Pons (tissue), 1 donor: ENCODE measurements around the gene SYVN1.

Experiments
- DNase-seq: peaks from one replicate; pipeline ENCODE4 v3.0.0-alpha.2; 2016; ENCODE audit warnings: low spot score

Gene SYVN1

DNA sequence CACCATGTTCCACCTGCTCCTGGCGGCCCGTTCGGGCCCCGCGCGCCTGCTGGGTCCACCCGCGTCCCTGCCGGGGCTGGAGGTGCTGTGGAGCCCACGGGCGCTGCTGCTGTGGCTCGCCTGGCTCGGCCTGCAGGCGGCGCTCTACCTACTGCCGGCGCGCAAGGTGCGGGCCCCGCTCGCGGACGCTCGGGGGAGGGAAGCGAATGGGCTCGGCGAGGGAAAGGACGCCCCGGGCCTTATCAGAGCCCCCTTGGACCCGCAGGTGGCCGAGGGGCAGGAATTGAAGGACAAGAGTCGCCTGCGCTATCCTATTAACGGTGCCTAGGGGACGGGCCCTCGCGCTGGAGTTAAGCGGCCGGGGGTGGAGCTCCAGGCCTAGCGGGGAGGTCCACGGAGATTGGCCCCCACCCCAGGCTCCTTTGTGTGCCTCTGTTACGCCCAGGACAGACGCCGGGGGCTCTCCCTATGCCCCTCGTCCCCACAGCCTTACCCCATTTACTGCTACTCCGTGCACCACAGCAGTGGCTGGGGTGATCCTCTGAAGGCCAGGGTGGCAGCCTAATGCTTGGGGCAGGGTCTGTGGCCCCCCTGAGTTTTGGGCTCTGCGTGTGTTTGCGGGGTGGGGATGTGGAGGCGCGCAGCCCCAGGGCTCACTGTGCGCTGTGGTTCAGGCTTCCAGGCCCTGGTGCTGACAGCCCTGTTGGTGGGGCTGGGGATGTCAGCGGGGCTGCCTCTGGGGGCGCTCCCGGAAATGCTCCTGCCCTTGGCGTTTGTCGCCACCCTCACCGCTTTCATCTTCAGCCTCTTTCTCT lies 21.6 kb downstream of the SYVN1 start:
- DNase-seq, result no peak

DNA sequence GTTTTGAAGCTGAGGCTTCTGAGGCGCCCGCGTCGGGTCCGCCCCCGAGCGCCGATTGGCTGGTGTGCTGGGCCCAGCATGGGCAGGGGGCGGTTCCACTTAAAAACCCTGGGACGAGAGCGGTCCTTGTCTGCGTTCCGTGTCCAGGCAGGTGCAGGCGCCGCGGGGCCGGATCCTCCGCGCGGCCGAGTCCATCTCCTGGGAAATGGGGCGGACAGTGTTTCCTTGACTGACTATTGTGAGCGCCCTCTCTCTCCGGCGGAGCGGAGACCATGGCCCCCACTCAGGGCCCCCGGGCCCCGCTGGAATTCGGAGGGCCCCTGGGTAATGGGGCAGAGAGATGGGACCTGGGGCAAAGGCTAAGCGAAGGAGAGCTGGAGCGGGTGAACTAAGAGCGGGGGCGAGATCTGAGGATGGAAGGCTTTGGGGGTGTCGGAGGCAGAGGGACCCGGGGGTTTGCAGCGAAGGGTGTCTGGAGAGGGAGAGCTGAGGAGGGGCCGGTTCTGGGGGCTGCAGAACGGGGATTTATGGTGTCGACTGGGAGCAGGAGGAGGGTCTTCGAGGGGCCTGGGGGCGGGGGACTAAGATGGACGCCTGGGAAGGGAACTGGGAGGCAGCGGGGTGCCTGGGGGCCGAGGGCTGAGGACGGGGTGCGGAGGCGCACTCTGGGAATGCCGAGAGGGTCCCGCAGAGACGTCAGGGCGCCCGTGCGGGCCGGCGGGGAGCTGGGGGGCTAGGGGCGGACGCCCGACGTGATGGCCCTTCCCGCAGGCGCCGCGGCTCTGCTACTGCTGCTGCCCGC lies 22.4 kb downstream of the SYVN1 start, which contains the start of gene TM7SF2:
Gene TM7SF2, plus strand, starts transcription at position 129 of the 802 bp plus-strand sequence. Its CDS starts 144 bp downstream, at position 273.
- DNase-seq, result peak; percentile 97

DNA sequence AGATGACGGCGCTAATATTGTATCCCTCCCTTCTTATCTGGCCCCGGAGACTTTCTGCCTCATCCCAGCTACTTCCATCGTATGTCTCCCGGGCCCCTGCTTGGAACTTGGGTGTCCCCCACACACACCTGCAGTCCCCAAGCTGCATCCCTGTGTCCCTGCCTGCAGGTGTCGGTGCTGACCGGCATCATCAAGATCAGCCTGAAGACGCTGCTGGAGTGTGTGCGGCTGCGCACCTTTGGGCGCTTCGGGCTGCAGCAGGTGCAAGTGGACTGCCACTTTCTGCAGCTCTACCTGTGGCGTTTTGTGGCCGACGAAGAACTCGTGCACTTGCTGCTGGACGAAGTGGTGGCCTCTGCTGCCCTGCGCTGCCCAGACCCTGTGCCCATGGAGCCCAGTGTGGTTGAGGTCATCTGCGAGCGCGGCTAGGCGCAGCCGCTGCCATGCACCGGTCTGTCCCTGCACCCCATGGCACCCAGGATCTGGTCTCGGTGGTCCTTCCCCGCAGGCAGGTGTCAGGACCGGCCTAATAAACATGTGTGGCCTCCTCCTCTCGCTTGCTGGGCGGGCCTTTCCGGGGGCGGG lies 23.1 kb downstream of the SYVN1 start:
- no peak for DNase-seq

DNA sequence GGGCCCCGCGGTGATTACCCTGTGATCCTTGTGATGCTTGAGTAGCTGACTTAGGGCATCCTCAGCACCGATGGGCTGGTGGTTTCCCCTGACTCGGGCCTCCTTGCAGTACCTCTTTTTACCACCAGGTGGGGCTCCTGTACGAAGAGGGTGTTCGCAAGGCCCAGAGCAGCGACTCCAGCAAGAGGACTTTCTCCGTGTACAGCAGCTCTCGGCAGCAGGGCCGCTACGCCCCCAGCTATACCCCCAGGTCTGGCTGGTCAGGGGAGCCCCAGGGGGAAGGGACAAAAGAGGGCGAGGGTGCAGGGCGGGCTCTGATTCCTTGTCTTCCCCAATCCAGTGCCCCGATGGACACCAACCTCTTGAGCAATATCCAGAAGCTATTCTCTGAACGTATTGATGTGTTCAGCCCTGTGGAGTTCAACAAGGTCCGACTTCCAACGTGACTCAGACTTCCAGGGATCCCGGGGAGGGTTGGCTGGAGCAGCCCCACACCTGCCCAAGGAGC lies 23.9 kb downstream of the SYVN1 start:
- peak; percentile 84 for DNase-seq

DNA sequence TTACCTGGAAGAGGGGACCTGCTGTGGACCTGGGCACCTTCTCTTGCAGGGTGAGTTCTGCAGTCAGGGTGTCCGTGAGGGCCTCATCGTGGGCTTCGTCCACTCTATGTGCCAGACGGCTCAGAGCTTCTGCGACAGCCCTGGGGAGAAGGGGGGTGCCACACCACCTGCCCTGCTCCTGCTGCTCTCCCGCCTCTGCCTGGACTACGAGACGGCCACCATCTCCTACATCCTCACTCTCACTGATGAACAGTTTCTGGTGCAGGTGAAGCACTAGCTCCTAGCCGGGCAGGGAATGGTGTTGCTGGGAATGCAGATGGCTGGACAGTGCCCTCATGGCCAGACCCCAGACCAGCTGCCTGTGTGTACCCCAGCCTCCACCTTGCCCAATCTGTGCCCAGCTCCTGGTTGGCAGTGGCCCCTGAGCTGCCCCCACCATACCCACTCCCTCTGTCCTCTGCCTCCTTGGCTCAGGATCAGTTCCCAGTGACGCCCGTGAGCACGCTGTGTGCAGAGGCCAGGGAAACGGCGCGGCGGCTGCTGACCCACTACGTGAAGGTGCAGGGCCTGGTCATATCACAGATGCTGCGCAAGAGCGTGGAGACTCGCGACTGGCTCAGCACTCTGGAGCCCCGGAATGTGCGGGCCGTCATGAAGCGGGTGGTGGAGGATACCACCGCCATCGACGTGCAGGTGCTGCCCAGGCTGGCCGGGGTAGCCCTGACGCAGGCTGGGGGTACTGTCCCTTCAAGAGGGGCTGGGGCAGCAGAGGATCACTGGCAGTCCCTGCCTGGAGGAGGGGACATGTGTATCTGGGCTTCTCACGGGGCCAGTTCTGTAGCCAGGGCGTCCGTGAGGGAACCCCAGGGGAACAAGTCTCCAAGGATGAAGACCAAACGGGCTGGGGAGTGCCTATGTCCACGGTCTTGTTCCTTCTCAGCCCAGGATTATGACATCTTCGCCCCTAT lies 24.8 kb downstream of the SYVN1 start:
- no peak for DNase-seq

DNA sequence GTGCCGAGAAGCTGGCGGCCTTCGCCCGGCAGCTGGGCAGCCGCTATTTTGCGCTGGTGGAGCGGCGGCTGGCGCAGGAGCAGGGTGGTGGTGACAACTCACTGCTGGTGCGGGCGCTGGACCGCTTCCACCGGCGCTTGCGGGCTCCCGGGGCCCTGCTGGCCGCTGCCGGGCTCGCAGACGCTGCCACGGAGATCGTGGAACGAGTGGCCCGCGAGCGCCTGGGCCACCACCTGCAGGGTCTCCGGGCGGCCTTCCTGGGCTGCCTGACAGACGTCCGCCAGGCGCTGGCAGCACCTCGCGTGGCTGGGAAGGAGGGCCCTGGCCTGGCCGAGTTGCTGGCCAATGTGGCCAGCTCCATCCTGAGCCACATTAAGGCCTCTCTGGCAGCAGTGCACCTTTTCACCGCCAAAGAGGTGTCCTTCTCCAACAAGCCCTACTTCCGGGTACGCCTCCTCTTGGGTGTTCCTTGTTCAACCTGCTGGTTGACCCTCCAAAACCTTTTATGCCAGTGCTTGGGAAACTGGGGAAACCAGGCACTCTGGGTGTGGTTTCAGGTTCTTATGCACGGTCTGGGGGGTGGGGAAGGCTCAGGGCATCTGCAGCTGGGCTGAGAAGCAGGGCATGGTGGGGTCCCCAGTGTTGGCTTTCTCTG lies 25.7 kb downstream of the SYVN1 start:
- no peak for DNase-seq

DNA sequence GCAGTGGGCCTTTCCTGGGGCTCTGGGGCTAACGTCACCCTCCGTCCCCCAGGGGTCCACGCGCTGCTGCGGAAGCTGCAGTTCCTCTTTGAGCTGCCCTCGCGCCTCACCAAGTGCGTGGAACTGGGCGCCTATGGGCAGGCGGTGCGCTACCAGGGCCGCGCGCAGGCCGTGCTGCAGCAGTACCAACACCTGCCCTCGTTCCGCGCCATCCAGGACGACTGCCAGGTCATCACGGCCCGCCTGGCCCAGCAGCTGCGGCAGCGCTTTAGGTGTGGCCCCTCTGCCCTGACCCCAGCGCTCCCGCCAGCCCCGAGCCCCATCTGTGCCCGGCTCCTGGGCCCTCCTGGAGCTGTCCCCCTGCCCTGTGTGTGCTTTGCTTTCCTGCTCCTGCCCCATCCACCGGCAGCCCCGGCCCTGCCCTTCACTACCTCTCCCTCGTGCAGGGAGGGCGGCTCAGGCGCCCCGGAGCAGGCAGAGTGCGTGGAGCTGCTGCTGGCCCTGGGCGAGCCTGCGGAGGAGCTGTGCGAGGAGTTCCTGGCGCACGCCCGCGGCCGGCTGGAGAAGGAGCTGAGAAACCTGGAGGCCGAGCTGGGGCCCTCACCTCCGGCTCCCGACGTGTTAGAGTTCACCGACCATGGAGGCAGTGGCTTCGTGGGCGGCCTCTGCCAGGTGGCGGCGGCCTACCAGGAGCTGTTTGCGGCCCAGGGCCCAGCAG lies 26.4 kb downstream of the SYVN1 start:
- no peak for DNase-seq

DNA sequence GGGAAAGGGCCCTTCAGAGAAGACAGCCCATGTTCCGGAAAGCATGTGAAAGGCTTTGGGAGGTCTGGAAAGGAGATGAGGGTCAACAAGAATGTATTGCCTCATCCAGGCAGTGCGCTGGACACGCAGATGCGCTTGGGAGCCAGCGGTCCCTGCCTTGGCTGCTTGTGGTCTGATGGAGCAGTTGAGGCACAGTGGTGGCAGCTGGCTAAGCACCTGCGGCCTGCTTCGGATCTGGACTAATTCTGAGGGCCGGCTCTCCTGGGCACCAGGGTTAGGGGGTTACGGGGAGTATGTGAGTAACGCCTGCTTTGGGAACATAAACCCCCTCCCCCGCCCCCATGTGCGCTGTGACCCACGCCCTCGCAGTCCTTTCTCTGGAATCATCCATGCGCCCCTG lies 27.2 kb downstream of the SYVN1 start:
- no peak for DNase-seq

DNA sequence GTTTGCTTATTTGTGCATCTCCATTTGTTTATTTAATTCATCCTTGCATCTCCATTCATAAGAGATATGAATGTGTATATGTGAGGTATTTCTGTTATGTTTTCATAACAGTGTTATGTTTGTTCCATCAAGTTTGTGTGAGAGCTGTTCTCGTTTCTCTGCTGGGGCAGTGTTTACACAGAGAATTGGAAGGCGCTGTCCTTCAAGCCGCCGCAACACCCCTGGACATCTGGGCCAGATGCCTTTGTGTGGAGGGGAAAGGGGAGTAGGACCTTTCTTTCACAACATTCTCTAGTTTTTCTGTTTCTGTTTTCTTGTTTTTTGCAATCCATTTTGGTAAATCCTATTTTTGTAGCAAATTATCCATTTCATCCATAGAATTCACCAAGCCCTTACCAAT lies 29.7 kb downstream of the SYVN1 start:
- peak; percentile 59 for DNase-seq

DNA sequence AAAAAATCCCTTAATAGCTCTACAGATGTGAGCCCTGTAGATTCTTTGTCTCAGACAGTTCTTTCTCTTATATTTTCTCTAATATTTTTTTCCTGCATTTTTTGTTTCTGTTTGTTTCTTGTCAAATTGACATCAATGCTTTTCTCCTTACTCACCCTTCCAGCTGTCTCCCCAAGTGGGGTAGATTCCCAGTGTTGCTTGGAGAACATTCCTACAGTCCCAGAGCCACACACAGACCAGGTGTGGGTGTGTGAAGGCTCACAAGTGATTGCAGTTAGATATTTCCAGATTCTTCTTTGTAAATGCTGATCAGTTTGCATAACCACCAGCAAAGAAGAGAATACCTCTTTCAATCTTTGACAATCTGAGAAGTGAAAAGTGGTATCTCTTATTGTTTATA lies 30.8 kb downstream of the SYVN1 start:
- no peak for DNase-seq

DNA sequence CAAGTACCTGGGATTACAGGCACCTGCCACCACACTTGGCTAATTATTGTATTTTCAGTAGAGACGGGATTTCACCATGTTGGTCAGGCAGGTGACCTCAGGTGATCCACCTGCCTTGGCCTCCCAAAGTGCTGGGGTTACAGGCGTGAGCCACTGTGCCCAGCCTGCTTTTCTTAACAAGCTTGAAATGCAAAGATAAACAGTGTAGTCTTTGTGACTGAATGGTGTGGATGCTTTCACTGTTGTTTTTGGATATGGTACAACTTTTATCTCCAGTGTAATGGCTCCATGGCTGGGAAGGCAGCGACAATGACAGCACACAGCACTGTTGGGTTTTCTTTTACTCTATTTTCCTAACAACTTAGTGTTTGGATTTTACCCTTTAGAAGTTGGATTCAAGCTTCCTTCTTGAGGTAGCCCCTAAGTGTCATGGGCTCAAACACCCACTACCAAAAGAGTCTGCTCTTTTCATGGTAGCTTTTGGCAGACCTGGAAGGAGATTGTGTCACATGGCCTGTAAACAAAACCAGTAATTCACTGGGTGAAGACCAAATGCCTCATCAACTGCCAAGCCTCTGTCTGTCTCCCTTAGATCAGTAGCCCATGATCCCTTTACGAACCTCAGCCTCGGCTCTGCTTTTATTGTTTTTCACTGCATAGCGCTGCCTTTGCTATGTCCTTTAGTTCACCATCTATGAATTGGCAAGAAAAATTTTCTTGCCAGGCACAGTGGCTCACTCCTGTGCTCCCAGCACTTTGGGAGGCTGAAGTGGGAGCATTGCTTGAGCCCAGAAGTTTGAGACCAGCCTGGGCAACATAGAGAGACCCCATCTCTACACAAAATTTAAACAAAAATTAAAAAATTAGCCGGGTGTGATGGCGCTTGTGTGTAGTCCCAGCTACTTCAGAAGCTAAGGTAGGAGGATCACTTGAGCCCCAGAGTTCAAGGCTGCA lies 31.9 kb downstream of the SYVN1 start:
- DNase-seq, result peak; percentile 94

DNA sequence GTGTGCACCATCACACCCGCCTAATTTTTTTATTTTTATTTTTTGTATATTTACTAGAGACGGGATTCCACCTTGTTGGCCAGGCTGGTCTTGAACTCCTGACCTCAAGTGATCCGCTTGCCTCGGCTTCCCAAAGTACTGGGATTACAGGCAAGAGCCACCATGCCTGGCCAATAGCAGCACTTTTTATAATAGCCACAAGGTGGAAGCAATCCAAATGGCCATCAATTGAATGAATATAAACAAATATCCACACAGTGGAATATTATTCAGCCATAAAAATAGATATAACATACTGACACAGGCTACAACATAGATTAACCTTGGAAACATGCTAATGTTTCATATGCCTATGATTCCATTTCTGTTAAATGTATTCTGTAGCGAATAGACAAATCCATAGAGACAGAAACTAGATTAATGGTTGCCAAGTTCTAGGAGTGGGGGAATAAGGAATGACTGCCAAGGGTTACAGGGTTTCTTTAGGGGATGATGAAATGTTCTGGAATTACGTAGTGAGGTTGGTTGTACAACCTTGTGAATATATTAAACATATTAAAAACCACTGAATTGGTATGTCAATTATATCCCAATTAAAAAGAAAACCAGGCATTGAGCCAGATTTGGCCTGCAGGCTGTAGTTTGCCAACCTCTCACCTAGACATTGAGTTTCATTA lies 33.5 kb downstream of the SYVN1 start:
- DNase-seq, result no peak

DNA sequence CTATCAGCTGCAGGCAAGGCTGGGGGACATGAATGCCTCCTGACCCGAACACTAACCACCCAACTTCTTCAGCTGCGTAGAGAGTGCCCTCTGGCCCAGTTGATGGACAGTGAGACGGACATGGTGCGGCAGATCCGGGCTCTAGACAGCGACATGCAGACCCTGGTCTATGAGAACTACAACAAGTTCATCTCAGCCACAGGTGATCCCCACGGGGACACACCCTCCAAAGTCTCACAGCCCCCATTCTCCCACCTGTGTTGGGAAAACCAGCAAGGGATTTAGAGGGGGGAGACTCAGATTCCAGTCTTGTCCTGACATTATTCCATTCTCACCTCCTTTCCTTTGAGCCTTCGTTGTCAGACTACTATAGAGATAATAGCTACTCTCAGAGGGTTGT lies 37.4 kb downstream of the SYVN1 start:
- no peak for DNase-seq

DNA sequence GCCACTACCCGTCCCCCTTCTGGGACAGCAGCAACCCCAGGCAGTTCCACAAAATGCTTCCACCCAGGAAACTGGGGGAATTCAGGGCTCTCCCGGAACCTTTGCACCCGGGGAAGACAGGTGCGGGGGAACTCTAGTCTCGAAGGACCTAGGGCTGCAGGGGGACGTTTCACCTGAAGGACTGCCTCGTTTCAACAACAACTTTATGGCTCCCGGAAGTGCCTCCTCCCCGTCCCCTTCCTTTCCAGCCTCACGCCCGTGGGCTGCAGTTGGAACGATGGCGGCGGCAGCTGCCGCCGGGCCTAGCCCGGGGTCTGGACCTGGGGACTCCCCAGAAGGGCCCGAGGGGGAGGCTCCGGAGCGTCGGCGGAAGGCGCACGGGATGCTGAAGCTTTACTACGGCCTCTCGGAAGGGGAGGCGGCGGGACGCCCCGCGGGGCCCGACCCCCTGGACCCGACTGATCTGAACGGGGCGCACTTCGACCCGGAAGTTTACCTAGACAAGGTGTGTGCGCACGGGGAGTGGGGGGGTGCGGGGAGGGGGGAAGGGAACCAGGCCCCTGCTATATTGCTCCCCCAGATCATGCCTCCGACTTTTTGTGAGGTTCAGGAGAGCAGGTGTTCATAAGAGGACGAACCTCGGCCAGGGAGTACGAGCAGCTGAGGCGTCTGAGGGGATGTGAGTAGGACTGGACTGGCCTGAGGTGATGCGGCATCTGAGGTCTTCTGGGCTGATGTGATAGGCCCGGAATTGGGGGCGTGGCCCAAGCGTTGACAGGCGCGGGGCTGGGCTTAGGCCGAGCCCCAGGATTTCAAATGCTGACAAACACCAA lies 38.1 kb downstream of the SYVN1 start, which contains the start of gene VPS51:
Gene VPS51, plus strand, starts transcription at position 241 of the 833 bp plus-strand sequence. Its CDS starts 37 bp downstream, at position 278.
- peak; percentile 90 for DNase-seq

DNA sequence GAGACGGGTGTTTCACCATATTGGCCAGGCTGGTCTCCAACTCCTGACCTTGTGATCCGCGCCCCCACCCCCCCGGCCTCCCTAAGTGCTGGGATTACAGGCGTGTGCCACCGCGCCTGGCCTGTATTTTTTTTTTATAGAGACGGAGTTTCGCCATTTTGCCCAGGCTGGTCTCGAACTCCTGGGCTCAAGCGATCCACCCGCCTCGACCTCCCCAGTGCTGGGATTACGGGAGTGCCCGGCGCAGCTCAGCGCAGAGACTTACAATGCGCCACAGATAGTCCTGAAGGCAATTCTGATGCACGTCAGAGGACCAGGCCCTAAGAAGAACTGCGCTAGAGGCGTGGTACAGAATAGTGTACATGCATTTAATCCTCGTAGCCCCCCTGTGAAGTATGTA lies 38.9 kb downstream of the SYVN1 start:
- DNase-seq, result no peak

DNA sequence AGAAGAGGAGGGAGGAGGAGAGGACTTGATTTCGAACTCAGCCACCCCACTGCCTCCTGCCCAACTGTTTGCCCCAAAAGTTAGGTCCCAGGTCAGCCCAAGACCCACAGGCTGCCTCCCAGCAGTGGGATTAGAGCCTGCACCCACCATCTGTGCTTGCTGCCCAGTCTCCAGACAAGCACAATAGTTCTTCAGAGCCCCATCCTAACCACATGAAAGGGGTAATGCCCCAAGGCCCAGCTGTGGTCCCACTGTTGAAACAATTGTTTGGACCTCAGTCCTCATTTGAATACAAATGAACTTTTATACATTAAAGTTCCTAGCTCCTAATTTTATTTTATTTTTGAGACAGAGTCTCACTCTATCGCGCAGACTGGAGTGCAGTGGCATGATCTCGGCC lies 43.7 kb downstream of the SYVN1 start:
- DNase-seq, result peak; percentile 86

DNA sequence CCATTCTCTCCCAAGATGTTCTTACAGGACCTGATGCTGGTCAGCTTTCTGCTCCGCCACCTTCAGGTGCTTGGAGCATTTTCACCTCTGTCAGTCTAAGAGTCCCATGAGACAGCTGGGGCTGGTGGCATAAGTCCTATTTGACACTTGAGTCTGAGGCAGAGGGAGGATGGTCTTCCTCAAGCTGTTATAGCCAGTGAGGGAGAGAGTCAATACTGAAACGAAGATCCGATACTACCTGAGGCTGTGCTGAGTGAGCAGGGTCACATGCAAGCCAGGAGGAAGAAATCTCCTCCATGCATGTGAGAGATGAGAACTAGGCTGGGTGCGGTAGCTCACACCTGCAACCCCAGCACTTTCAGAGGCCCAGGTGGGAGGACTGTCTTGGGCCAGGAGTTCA lies 44.7 kb downstream of the SYVN1 start:
- no peak for DNase-seq
